HG03103 (cell line): ENCODE data around the gene ARHGEF6.
A peak's percentile ranks its signal among the peaks of the same experiment; 100 is the strongest.

Source experiments
- ATAC-seq: cut with Tn5 transposase; IDR thresholded peaks from one replicate; pipeline ENCODE4 v1.9.1; 2021; ENCODE audit warnings: low read depth; ENCODE audit not compliant: unreplicated experiment

ARHGEF6 gene

GRCh38 chrX:136656361-136656964 is 124.3 kb downstream of the ARHGEF6 start:
- ATAC-seq: no peak

GRCh38 chrX:136652822-136653723 is 127.7 kb downstream of the ARHGEF6 start:
- ATAC-seq: no peak

- ATAC-seq: no peak
These were observed 129.9 kb downstream of the ARHGEF6 start for GRCh38 chrX:136650811-136651210.

- no peak for ATAC-seq
These were observed 132.9 kb downstream of the ARHGEF6 start, which contains the start of gene CD40LG for GRCh38 chrX:136647677-136648360. Gene CD40LG (plus strand): TSS chrX:136648158. CDS start chrX:136648249, 91 bp downstream.

- no peak for ATAC-seq
These were observed 134.0 kb downstream of the ARHGEF6 start for GRCh38 chrX:136646602-136647239.

GRCh38 chrX:136643243-136643642 is 137.5 kb downstream of the ARHGEF6 start:
- no peak for ATAC-seq

GRCh38 chrX:136639506-136640176 is 141.1 kb downstream of the ARHGEF6 start:
- no peak for ATAC-seq

- ATAC-seq: no peak
These were observed 144.6 kb downstream of the ARHGEF6 start for GRCh38 chrX:136636121-136636520.

GRCh38 chrX:136635235-136635634 is 145.5 kb downstream of the ARHGEF6 start:
- ATAC-seq: peak; percentile 77

GRCh38 chrX:136630881-136631280 is 149.9 kb downstream of the ARHGEF6 start:
- no peak for ATAC-seq

- no peak for ATAC-seq
These were observed 151.5 kb downstream of the ARHGEF6 start for GRCh38 chrX:136629084-136629750.

- no peak for ATAC-seq
These were observed 153.3 kb downstream of the ARHGEF6 start for GRCh38 chrX:136627409-136627808.

- ATAC-seq: no peak
These were observed 153.8 kb downstream of the ARHGEF6 start for GRCh38 chrX:136626891-136627290.

GRCh38 chrX:136626237-136626636 is 154.5 kb downstream of the ARHGEF6 start:
- ATAC-seq: no peak

- no peak for ATAC-seq
These were observed 155.5 kb downstream of the ARHGEF6 start for GRCh38 chrX:136625246-136625645.

GRCh38 chrX:136623396-136623795 is 157.3 kb downstream of the ARHGEF6 start:
- ATAC-seq: no peak

- ATAC-seq: no peak
These were observed 158.2 kb downstream of the ARHGEF6 start for GRCh38 chrX:136622568-136622967.

- ATAC-seq: no peak
These were observed 160.0 kb downstream of the ARHGEF6 start for GRCh38 chrX:136620780-136621179.

- no peak for ATAC-seq
These were observed 160.7 kb downstream of the ARHGEF6 start for GRCh38 chrX:136619899-136620505.
